ENCODE results near the gene AHRR. TPM values are rescaled to one million over a fixed set of nuclear protein-coding genes. Genes with fewer than 3 reads are reported as not detected.
"Not testable (repeated sequence)": the region's sequence is repeated elsewhere in the genome, so short reads cannot be mapped to it uniquely, and the experiment has no call there.

The AHRR gene
- total RNA-seq, 1 donor from 2014 or later: 1.4 TPM

DNA sequence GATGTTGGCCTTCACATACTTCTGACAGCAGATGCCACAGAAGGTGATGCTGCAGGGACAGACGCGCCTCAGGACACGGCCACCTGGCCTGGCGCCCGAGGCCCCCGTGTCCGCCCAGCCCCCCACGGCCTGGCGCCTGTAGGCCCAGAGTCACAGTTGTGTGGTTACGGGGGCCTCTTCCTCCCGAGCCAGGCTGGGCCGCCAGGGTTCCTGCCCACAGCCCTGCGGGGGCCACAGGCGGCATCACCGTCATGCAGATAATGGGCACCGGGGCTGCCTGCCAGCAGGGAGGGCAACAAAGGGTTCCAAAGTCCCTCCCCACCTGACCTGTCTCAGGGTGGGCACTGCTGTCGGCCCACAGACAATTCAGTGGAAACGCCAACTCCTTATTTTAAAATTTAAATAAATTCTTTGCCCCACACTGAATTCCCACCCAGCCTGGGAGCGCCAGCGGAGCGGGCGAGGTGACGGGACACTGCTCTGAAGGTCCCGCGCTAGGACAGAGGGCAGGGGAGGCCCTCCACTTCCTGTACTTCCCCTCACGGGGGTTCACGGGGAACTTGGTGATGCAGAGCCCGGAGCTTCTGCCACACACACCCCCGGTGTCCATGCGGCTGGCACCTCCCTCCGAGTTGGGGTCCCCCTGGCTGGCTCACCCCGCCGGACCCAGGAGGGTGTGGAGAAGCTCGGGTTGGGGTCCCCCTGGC, 162.1 kb downstream of the AHRR start:
- no peak for DNase-seq
- Histone ChIP-seq H3K27me3 (ENCODE audit: low read depth) (peaks cover 83% of the 10 kb centered on the region), H3K36me3 (no peaks in the 10 kb centered on the region), H3K27ac (replicated peaks) (no peak overlapping the region), H3K4me1 (peaks cover 12% of the 10 kb centered on the region), H3K9me3 (replicated peaks) (no peaks in the 10 kb centered on the region), H3K4me3 (no peak overlapping the region)
- TF ChIP-seq, protein P1, sequence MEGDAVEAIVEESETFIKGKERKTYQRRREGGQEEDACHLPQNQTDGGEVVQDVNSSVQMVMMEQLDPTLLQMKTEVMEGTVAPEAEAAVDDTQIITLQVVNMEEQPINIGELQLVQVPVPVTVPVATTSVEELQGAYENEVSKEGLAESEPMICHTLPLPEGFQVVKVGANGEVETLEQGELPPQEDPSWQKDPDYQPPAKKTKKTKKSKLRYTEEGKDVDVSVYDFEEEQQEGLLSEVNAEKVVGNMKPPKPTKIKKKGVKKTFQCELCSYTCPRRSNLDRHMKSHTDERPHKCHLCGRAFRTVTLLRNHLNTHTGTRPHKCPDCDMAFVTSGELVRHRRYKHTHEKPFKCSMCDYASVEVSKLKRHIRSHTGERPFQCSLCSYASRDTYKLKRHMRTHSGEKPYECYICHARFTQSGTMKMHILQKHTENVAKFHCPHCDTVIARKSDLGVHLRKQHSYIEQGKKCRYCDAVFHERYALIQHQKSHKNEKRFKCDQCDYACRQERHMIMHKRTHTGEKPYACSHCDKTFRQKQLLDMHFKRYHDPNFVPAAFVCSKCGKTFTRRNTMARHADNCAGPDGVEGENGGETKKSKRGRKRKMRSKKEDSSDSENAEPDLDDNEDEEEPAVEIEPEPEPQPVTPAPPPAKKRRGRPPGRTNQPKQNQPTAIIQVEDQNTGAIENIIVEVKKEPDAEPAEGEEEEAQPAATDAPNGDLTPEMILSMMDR (IDR thresholded peaks at IDR 0.05; ENCODE audit: borderline replicate concordance): no peak
- intact Hi-C loops (cut with micrococcal nuclease): no loop called here

DNA sequence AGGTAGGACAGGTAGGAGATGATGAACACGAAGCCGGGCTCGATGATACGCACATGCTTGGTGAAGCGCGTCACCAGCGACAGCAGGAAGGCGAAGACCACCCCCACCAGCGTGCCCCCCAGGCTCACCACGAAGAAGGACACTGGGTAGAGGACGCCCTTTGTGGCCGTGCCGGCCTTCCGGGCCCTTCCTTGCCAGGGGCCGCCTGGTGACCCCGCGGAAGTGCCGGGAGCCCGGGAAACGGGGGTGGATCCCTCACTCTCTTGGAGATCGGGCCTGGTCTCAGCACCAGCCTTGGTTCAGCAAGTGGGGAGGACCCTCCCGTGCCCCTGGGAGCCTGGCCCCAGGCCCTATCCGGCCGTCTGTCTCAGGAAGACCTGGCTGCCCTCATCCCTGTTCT, 163.0 kb downstream of the AHRR start:
- Histone ChIP-seq H3K4me3 (no peak overlapping the region), H3K9me3 (replicated peaks) (no peaks in the 10 kb centered on the region), H3K27ac (replicated peaks) (no peak overlapping the region), H3K4me1 (peaks cover 12% of the 10 kb centered on the region), H3K36me3 (no peaks in the 10 kb centered on the region), H3K27me3 (ENCODE audit: low read depth) (peaks cover 83% of the 10 kb centered on the region)
- intact Hi-C loops (cut with micrococcal nuclease): no loop called here
- no peak for DNase-seq
- TF ChIP-seq, protein P1 (IDR thresholded peaks at IDR 0.05; ENCODE audit: borderline replicate concordance): no peak

DNA sequence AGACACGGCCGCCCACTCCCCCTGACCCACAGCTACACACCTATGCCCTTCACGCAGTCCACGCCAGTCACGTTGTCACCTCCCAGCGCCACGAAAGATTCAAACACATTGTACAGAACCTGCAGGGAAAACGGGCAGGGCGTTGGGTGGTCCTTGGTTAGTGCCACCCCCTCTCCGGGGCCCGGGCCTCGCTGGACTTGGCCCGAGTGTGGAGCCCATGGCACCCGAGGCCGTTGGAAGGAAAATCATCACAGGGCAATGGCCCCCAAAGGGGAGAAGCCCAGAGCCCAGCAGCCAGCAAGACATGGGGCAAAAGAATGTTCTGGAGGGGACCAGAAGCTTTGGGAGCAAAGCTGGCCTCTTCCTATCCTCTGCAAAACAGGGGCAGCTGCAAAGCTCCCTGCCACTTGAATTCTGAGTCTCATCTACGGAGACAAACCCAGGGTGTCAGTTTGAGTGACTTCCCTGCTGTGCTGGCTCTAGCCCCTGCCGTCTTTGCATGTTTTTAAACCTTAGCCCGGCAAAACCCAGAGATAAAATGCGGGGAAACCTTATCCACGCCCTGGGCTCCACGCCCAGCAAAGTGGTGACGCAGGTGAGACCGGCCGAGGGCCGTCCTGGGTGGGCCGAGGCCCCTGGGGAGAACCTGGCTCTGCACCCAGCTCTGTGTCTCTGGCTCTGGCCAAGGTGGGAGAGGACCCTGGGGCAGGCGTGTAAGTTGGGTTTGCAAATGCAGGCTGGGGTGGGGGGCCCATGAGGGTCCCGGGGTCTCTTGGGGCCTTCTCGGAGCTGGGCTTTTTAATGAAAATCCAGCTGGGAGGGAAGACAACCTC, 163.8 kb downstream of the AHRR start:
- Histone ChIP-seq H3K9me3 (replicated peaks) (no peaks in the 10 kb centered on the region), H3K36me3 (no peaks in the 10 kb centered on the region), H3K4me3 (no peak overlapping the region), H3K27ac (replicated peaks) (no peak overlapping the region), H3K4me1 (peaks cover 12% of the 10 kb centered on the region), H3K27me3 (ENCODE audit: low read depth) (peaks cover 81% of the 10 kb centered on the region)
- TF ChIP-seq, protein P1 (IDR thresholded peaks at IDR 0.05; ENCODE audit: borderline replicate concordance): no peak
- intact Hi-C loops (cut with micrococcal nuclease): no loop called here
- DNase-seq: no peak

DNA sequence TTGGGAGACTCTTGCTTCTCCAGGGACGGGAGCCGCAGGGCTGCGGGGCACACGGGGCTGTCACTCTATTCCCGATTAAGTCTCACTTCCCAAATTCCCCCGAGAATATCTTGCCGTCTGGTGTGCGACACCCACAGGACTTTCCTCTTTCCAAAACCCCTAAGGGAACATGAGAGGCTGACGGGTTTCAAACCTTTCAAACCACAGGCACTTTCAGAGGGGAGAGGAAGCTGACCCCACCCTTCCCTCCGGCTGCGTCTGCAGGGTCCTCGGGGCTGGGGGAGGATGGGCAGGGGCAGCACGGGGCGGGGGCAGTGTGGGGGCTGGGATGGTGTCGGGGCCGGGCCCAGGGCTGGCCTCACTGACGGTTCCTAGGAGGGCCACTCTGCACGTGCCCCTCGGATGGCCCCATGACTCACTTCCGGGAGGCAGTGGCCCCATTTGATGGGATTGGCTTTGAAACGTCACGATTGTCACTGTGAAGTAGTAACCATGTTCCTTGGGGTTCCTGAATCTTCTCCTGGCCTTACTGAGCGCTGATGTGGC, 164.5 kb downstream of the AHRR start:
- no peak for DNase-seq
- Histone ChIP-seq H3K27me3 (ENCODE audit: low read depth) (peaks cover 80% of the 10 kb centered on the region), H3K4me1 (peaks cover 12% of the 10 kb centered on the region), H3K27ac (replicated peaks) (no peak overlapping the region), H3K36me3 (no peaks in the 10 kb centered on the region), H3K4me3 (no peak overlapping the region), H3K9me3 (replicated peaks) (no peaks in the 10 kb centered on the region)
- intact Hi-C loops (cut with micrococcal nuclease): no loop called here
- TF ChIP-seq, protein P1 (IDR thresholded peaks at IDR 0.05; ENCODE audit: borderline replicate concordance): no peak

DNA sequence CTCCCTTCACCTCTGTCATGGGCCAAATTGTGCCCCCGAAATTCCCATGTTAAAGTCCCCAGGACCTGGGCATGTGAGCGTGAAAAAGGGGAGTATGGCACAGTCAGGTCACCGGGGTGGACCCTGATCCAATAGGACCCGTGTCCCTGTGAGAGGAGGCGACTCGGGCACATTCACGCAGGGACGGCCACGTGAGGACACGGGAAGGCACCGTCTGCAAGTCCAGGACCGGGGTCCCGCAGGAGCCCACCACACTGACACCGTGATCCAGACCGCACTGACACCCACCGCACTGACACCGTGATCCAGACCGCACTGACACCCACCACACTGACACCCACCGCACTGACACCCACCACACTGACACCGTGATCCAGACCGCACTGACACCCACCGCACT, 165.1 kb downstream of the AHRR start:
- H3K36me3 ChIP-seq; H3K9me3 ChIP-seq (replicated peaks); intact Hi-C loops (cut with micrococcal nuclease); H3K4me3 ChIP-seq; DNase-seq; H3K27ac ChIP-seq (replicated peaks): not testable (repeated sequence)
- Histone ChIP-seq H3K4me1 (peaks cover 12% of the 10 kb centered on the region), H3K27me3 (ENCODE audit: low read depth) (peaks cover 79% of the 10 kb centered on the region)

Other genes starting within 250 kb of the AHRR start
- gene PLEKHG4B, start 229.5 kb upstream of the AHRR start, total RNA-seq: not detected
- 93.4 TPM for gene LRRC14B, start 130.2 kb upstream of the AHRR start, total RNA-seq
- 7.9 TPM for gene CCDC127, start 103.6 kb upstream of the AHRR start, total RNA-seq
- 757 TPM for gene SDHA, start 103.4 kb upstream of the AHRR start, total RNA-seq
- gene PDCD6, start 50.1 kb upstream of the AHRR start, total RNA-seq: 34.2 TPM
- gene EXOC3, start 121.5 kb downstream of the AHRR start, total RNA-seq: 46.2 TPM
- gene SLC9A3, start 202.7 kb downstream of the AHRR start, total RNA-seq: 0.91 TPM